Activated naive CD8-positive, alpha-beta T cell treated with anti-CD3 and anti-CD28 coated beads, Interleukin-2, amount 10 ng/mL, durations not matched to agents 7 days and 5 days (primary cell): ENCODE results near the gene AMBRA1. TPM values are rescaled to one million over a fixed set of nuclear protein-coding genes. Genes with fewer than 3 reads are reported as not detected.

Experiments
- ATAC-seq: fragments of 150-1000 bp; cut with Tn5 transposase; one replicate; pipeline ENCODE4 v1.10.0; 2021; ENCODE audit warnings: low read depth, moderate library complexity
- POLR2A ChIA-PET: fragments of 350-600 bp; sonication (Branson Sonifier 250); formaldehyde crosslinking; loops from one replicate; lab custom pipeline; 2021; ENCODE audit warnings: antibody characterized with exemption; lab: Charles Lee
- DNase-seq: peaks from one replicate; pipeline ENCODE4 v3.0.0; 2021
- H3K27ac Mint-ChIP-seq: one replicate; pipeline ENCODE4 v1.8.0; 2022; ENCODE audit warnings: mild to moderate bottlenecking, mixed read lengths
- H3K27me3 Mint-ChIP-seq: one replicate; pipeline ENCODE4 v1.8.0; 2022; ENCODE audit warnings: mild to moderate bottlenecking, moderate library complexity, mixed read lengths
- H3K36me3 Mint-ChIP-seq: one replicate; pipeline ENCODE4 v1.8.0; 2021; ENCODE audit warnings: mild to moderate bottlenecking, mixed read lengths
- H3K4me1 Mint-ChIP-seq: one replicate; pipeline ENCODE4 v1.8.0; 2021; ENCODE audit warnings: mixed read lengths
- H3K4me3 Mint-ChIP-seq: one replicate; pipeline ENCODE4 v1.8.0; 2022; ENCODE audit warnings: mild to moderate bottlenecking, moderate library complexity, mixed read lengths
- H3K9me3 Mint-ChIP-seq: one replicate; pipeline ENCODE4 v1.8.0; 2021; ENCODE audit warnings: mixed read lengths
- total RNA-seq, 2 experiments: library from RNA; stranded (reverse); gene quantifications; one replicate each; pipeline ENCODE4 v1.2.3, GENCODE V29; 2021

Gene AMBRA1
- total RNA-seq, 2 experiments from 2014 or later = 39.1 to 40.5 TPM

GRCh38 chr11:46498179-46498578 is 95.6 kb downstream of the AMBRA1 start:
- H3K27me3 Mint-ChIP-seq = no peaks in the 10 kb centered on the region
- H3K9me3 Mint-ChIP-seq = no peaks in the 10 kb centered on the region
- POLR2A ChIA-PET = no interaction called here
- DNase-seq (no peak), ATAC-seq (no peak)
- peaks cover 7% of the 10 kb centered on the region for H3K36me3 Mint-ChIP-seq
- no peak overlapping the region for H3K4me3 Mint-ChIP-seq
- no peak overlapping the region for H3K27ac Mint-ChIP-seq
- no peaks in the 10 kb centered on the region for H3K4me1 Mint-ChIP-seq

GRCh38 chr11:46497498-46497897 is 96.3 kb downstream of the AMBRA1 start:
- POLR2A ChIA-PET = no interaction called here
- H3K27me3 Mint-ChIP-seq = no peaks in the 10 kb centered on the region
- ATAC-seq (no peak), DNase-seq (no peak)
- H3K36me3 Mint-ChIP-seq = peaks cover 4% of the 10 kb centered on the region
- no peak overlapping the region for H3K27ac Mint-ChIP-seq
- no peaks in the 10 kb centered on the region for H3K4me1 Mint-ChIP-seq
- no peaks in the 10 kb centered on the region for H3K9me3 Mint-ChIP-seq
- no peak overlapping the region for H3K4me3 Mint-ChIP-seq

DNA sequence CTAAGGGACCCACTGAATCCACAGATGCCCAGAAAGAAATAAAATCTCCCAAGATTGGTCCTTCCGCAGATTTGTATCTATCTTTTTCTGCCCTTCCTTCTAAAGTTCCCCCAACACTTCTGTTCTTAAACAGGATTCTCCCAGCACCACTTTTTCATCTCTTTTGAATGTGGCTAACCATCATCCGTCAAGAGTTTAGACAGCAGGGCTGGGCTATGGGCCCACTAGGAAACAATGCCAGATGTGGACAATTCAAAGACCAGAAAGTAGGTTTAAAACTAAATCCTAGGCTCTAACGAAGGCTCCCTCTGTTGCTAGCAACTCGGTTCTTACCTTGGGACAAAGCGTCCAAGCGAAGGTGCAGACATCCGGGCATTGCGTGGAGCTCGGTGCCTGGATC is 100.0 kb downstream of the AMBRA1 start:
- POLR2A ChIA-PET = no interaction called here
- no peaks in the 10 kb centered on the region for H3K9me3 Mint-ChIP-seq
- H3K27me3 Mint-ChIP-seq = no peaks in the 10 kb centered on the region
- DNase-seq (no peak), ATAC-seq (no peak)
- H3K27ac Mint-ChIP-seq = no peak overlapping the region
- H3K4me3 Mint-ChIP-seq = no peak overlapping the region
- peaks cover 9% of the 10 kb centered on the region for H3K4me1 Mint-ChIP-seq
- H3K36me3 Mint-ChIP-seq = peaks cover 7% of the 10 kb centered on the region

DNA sequence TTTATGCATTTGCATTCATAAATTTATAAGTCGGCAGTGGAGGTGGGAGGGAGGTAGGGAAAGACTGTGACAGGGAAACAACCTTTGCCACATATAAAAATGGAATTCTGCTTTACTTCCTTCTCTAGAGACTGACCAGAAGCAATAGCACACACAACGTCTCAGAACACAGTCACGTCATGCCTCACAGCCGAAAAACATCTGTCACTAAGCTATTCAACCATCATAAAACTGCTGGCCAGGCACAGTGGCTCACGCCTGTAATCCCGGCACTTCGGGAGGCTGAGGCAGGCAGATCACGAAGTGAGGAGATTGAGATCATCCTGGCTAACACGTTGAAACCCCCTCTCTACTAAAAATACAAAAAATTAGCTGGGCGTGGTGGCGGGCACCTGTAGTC is 101.3 kb downstream of the AMBRA1 start:
- ATAC-seq (no peak), DNase-seq (no peak)
- Mint-ChIP-seq H3K27ac (no peak overlapping the region), H3K27me3 (no peaks in the 10 kb centered on the region), H3K9me3 (no peaks in the 10 kb centered on the region), H3K4me1 (peaks cover 9% of the 10 kb centered on the region), H3K4me3 (no peak overlapping the region), H3K36me3 (peaks cover 7% of the 10 kb centered on the region)
- POLR2A ChIA-PET = no interaction called here

DNA sequence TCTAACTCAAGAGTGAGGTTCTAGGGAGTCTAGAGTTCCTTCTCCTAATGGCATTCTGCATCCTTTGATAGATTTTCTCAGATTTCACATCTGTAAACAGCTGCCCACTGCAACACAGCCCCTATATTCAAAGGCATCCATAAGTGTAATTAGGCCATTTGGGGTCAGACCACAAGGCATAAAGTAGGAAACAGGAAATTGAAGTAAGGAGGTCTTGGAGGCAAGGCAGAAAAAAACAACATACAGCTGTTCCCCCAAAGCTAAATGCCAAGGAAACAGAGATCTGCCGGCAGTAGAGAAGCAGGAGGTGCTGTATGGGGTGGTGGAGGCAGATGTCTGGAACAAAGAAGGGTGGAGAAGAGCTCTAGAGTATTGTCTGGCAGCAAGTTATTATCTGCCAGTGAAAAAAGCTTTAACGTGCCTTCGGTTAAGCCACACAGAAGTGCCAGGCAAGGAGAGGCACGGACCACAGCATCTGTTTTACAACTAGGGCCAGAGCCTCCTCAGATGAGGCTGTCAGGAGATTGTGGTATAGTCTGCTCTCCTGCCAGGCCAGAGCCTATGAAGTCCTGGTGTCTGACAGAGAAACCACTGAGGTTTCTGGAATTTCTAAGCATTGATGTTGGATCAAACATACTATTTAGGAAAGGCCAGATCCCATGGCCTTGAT is 102.0 kb downstream of the AMBRA1 start:
- ATAC-seq (no peak), DNase-seq (no peak)
- Mint-ChIP-seq H3K9me3 (no peaks in the 10 kb centered on the region), H3K27me3 (no peaks in the 10 kb centered on the region), H3K4me3 (no peak overlapping the region), H3K4me1 (peaks cover 9% of the 10 kb centered on the region), H3K36me3 (peaks cover 5% of the 10 kb centered on the region), H3K27ac (peak overlapping the region; percentile 72)
- POLR2A ChIA-PET = interaction anchor here (0.6 kb wide), 1 partner anchor 67 kb away, joined by 3 read pairs; no protein-coding TSS in a partner anchor

DNA sequence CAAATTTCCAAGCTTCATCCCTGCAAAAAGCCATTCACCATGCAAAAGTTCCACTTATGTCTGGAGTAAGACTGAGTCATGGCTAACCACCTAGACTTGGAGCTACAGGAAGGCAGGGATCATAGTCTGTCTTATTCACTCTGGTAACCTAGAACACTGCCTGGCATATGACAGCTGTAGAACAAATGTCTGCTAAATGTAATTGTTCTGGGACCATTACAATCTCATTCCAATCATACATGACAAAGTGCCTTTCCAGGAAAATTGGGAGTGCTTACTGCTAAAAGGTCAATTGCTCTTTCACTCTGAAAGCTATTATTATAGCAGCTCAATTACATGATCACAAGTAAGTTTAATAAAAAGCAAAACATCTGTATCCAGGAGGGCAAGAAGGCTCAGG is 103.2 kb downstream of the AMBRA1 start:
- no peak for DNase-seq
- H3K9me3 Mint-ChIP-seq = no peaks in the 10 kb centered on the region
- ATAC-seq = no peak
- H3K27me3 Mint-ChIP-seq = no peaks in the 10 kb centered on the region
- peaks cover 9% of the 10 kb centered on the region for H3K4me1 Mint-ChIP-seq
- H3K27ac Mint-ChIP-seq = no peak overlapping the region
- H3K4me3 Mint-ChIP-seq = no peak overlapping the region
- peaks cover 3% of the 10 kb centered on the region for H3K36me3 Mint-ChIP-seq
- POLR2A ChIA-PET = no interaction called here

GRCh38 chr11:46489656-46490560 is 103.9 kb downstream of the AMBRA1 start:
- no peak overlapping the region for H3K27ac Mint-ChIP-seq
- POLR2A ChIA-PET = interaction anchor here (0.5 to 0.6 kb wide), 2 partner anchors 475 to 923 kb away, joined by 3 read pairs; no protein-coding TSS in a partner anchor
- peaks cover 3% of the 10 kb centered on the region for H3K36me3 Mint-ChIP-seq
- no peaks in the 10 kb centered on the region for H3K27me3 Mint-ChIP-seq
- no peak overlapping the region for H3K4me3 Mint-ChIP-seq
- peaks cover 9% of the 10 kb centered on the region for H3K4me1 Mint-ChIP-seq
- no peaks in the 10 kb centered on the region for H3K9me3 Mint-ChIP-seq
- peak; percentile 67 for ATAC-seq
- no peak for DNase-seq

DNA sequence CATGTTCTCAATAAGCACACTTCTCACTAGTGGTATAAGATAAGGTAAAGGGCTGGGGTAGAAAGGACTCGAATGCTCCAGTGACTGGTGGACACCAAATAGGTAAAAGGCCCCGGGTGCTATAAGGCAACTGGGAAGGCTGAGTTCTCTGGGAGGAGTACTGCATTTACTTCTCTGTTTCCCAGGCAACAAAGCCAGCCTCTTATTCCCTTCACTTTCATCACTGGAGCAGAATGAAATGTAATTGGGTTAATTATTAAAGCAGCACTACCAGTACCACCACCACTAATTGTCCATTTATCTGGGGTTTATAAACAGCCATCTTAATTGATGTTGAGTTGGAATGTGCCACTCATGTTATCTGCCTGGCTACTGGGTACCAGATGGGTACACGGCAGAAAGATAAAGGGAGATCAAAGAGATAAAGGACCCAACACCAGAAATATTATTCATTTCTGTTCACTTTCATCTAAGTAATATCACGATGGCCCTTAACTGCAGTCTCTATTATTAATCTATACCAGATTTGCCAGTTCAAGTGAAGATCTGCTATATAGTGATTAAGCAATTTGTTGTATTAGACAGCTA is 107.9 kb downstream of the AMBRA1 start:
- DNase-seq (no peak), ATAC-seq (no peak)
- Mint-ChIP-seq H3K27me3 (no peaks in the 10 kb centered on the region), H3K36me3 (peaks cover 2% of the 10 kb centered on the region), H3K9me3 (no peaks in the 10 kb centered on the region), H3K4me1 (peaks cover 6% of the 10 kb centered on the region), H3K4me3 (no peak overlapping the region), H3K27ac (no peak overlapping the region)
- POLR2A ChIA-PET = no interaction called here

GRCh38 chr11:46484101-46484500 is 109.7 kb downstream of the AMBRA1 start:
- ATAC-seq = no peak
- POLR2A ChIA-PET = no interaction called here
- DNase-seq = no peak
- Mint-ChIP-seq H3K36me3 (peaks cover 2% of the 10 kb centered on the region), H3K4me1 (peaks cover 2% of the 10 kb centered on the region), H3K27ac (no peak overlapping the region), H3K4me3 (no peak overlapping the region), H3K27me3 (no peaks in the 10 kb centered on the region), H3K9me3 (no peaks in the 10 kb centered on the region)

DNA sequence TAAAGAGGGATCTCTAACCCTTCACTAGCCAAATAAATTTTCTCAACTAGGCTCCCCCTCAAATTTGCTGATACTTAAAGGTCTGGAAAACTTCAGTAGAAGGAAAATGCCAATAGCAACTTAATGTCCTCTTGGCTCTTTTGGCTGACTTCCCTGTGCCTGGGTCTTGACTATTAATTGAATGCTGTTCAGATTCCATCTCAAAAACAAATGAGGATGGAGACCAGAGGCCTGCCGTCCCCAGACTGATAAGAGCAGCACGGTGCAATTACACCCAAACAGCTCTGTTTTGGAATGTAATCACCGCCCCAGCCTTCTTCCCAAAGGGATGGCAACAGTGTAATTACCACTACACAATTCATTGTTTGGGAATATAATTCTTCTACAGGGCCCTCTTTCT is 112.9 kb downstream of the AMBRA1 start:
- Mint-ChIP-seq H3K4me3 (no peak overlapping the region), H3K27ac (no peak overlapping the region), H3K36me3 (peaks cover 2% of the 10 kb centered on the region), H3K27me3 (no peaks in the 10 kb centered on the region), H3K4me1 (peaks cover 8% of the 10 kb centered on the region), H3K9me3 (no peaks in the 10 kb centered on the region)
- POLR2A ChIA-PET = no interaction called here
- no peak for ATAC-seq
- no peak for DNase-seq

GRCh38 chr11:46480166-46480726 is 113.6 kb downstream of the AMBRA1 start:
- peaks cover 2% of the 10 kb centered on the region for H3K36me3 Mint-ChIP-seq
- H3K9me3 Mint-ChIP-seq = no peaks in the 10 kb centered on the region
- POLR2A ChIA-PET = no interaction called here
- no peak overlapping the region for H3K27ac Mint-ChIP-seq
- H3K27me3 Mint-ChIP-seq = no peaks in the 10 kb centered on the region
- DNase-seq (no peak), ATAC-seq (no peak)
- peaks cover 12% of the 10 kb centered on the region for H3K4me1 Mint-ChIP-seq
- H3K4me3 Mint-ChIP-seq = no peak overlapping the region

- peaks cover 12% of the 10 kb centered on the region for H3K4me1 Mint-ChIP-seq
- no peak for DNase-seq
- ATAC-seq = no peak
- POLR2A ChIA-PET = no interaction called here
- no peak overlapping the region for H3K27ac Mint-ChIP-seq
- no peaks in the 10 kb centered on the region for H3K27me3 Mint-ChIP-seq
- no peaks in the 10 kb centered on the region for H3K9me3 Mint-ChIP-seq
- peaks cover 2% of the 10 kb centered on the region for H3K36me3 Mint-ChIP-seq
- H3K4me3 Mint-ChIP-seq = no peak overlapping the region
Observed at GRCh38 chr11:46479601-46480000, 114.2 kb downstream of the AMBRA1 start.

GRCh38 chr11:46478196-46478595 is 115.6 kb downstream of the AMBRA1 start:
- H3K9me3 Mint-ChIP-seq = no peaks in the 10 kb centered on the region
- DNase-seq (no peak), ATAC-seq (no peak)
- peaks cover under 1% of the 10 kb centered on the region for H3K36me3 Mint-ChIP-seq
- no peaks in the 10 kb centered on the region for H3K27me3 Mint-ChIP-seq
- H3K4me1 Mint-ChIP-seq = peaks cover 12% of the 10 kb centered on the region
- H3K4me3 Mint-ChIP-seq = no peak overlapping the region
- POLR2A ChIA-PET = no interaction called here
- H3K27ac Mint-ChIP-seq = no peak overlapping the region
